Measurements from ENCODE around the gene PTTG1.

Gene PTTG1

GRCh38 chr5:160452795-160453194 lies 31.1 kb downstream of the PTTG1 start:
- no peak for FAIRE-seq
- DNase-seq (ENCODE audit: low spot score): no peak

- FAIRE-seq (no peak), DNase-seq (ENCODE audit: low spot score) (no peak)
Measured at GRCh38 chr5:160453751-160454150, 32.1 kb downstream of the PTTG1 start.

- no peak for DNase-seq (ENCODE audit: low spot score)
- no peak for FAIRE-seq
Measured at GRCh38 chr5:160455600-160455999, 33.9 kb downstream of the PTTG1 start.

DNA sequence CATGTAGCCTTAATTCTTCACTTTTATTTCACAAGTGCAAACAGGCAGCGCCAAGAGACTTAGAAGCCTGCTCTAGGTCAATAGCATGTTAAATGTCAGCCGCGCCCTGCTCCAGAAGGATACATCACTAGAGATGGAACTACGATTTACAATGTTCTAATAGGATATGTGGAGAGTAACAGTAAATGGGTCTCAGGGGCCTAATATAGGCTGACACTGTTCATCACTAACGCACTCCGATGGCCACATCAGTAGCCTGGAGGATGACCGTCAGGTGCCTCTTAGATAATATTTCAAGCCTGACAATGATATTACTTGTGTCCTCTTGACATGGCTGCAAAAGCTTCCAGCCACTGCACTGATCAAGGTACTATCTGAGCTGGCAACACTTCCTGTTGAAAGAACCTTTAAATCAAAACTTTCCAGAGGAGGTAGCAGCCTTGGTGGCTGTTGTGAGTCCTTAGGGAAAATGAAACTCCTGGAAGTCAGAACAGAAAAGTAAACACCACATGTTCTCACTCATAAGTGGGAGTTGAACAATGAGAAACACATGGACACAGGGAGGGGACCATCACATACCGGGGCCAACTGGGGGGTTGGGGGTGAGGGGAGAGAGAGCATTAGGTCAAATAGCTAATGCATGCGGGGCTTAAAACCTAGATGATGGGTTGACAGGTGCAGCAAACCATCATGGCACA lies 35.0 kb downstream of the PTTG1 start:
- DNase-seq (ENCODE audit: low spot score) (no peak), FAIRE-seq (no peak)

GRCh38 chr5:160457252-160457651 lies 35.6 kb downstream of the PTTG1 start:
- FAIRE-seq (no peak), DNase-seq (ENCODE audit: low spot score) (no peak)

GRCh38 chr5:160458806-160459800 lies 37.4 kb downstream of the PTTG1 start:
- no peak for FAIRE-seq

GRCh38 chr5:160460377-160461049 lies 38.9 kb downstream of the PTTG1 start:
- no peak for FAIRE-seq

More at GRCh38 chr5:160458806-160459800, 37.4 kb downstream of the PTTG1 start:
- DNase-seq (ENCODE audit: low spot score): no peak

GRCh38 chr5:160461378-160461777 lies 39.7 kb downstream of the PTTG1 start:
- DNase-seq (ENCODE audit: low spot score) (no peak), FAIRE-seq (no peak)

More at GRCh38 chr5:160460377-160461049, 38.9 kb downstream of the PTTG1 start:
- DNase-seq (ENCODE audit: low spot score): no peak

DNA sequence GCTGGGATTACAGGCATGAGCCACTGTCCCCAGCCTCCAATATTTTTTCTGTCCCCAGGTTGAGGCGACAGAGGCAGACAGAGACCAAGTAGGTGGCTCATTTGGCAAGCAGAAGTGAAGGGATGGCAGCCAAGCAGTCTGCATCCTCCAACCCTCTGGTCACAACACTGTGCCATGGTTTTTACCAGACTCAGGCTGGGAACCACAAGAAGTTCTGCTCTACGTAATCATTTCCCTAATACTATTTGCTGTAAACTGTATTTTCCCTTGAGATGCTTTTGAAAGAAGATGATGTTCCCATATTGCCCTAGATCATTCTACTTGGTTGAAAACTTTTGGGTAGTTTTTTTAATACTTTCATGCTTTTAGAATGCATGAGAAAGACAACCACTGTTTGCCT lies 40.5 kb downstream of the PTTG1 start:
- FAIRE-seq (no peak), DNase-seq (ENCODE audit: low spot score) (no peak)

- FAIRE-seq: no peak
- no peak for DNase-seq (ENCODE audit: low spot score)
Measured at GRCh38 chr5:160463227-160463626, 41.6 kb downstream of the PTTG1 start.

GRCh38 chr5:160463740-160464465 lies 42.2 kb downstream of the PTTG1 start:
- no peak for FAIRE-seq
- peak; percentile 40 for DNase-seq (ENCODE audit: low spot score)

- DNase-seq (ENCODE audit: low spot score) (no peak), FAIRE-seq (no peak)
Measured at GRCh38 chr5:160464466-160464797, 42.8 kb downstream of the PTTG1 start.

DNA sequence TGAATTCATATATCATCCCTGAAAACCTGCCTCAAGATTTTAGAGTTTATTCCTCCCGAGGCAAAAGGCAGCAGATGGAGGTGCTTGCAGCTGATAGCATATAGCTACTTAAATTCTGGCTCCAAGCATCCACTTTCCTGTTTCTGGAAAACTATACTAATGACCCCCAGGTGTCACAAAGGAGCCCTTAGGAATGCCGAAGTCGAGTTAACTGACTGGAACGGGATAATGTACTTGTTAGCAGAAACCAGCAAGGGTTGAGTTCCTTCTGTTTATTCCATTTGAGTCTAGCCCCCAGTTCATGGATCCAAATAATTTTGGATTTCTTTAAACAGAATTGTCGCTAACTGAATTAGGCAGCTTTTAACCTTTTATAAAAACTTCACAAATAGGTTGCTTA lies 44.5 kb downstream of the PTTG1 start:
- no peak for DNase-seq (ENCODE audit: low spot score)
- FAIRE-seq: no peak

DNA sequence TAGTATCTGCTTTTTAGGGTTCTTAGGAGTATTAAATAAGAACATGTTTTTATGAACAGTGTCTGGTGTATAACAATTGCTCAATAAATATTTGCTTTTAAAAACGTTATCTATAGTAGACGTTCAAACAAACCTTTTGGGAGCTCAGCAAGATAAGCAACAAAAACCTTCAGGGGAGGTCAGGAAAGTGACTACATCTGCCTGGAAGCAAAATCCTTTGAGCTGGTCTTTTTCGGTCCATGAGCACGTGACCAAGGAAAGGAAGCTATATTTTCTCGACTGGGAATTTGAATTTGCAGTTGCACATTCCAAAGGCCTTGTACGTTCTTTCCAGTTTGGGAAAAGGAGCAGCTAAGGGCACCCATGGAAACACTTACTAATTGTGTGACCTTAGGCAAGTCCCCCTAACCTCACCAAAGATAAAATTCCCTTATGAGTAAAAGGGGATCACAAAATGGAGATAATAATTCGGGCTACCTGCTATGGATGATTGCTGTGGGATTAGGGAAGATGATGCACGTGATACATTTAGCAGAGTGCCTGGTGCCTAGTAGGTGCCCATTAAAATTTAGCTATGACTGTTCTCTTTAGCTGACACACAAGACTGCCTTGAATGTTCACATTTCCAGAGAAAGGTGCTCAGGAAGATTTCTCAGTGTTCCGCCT lies 45.4 kb downstream of the PTTG1 start:
- no peak for FAIRE-seq
- DNase-seq (ENCODE audit: low spot score): no peak

DNA sequence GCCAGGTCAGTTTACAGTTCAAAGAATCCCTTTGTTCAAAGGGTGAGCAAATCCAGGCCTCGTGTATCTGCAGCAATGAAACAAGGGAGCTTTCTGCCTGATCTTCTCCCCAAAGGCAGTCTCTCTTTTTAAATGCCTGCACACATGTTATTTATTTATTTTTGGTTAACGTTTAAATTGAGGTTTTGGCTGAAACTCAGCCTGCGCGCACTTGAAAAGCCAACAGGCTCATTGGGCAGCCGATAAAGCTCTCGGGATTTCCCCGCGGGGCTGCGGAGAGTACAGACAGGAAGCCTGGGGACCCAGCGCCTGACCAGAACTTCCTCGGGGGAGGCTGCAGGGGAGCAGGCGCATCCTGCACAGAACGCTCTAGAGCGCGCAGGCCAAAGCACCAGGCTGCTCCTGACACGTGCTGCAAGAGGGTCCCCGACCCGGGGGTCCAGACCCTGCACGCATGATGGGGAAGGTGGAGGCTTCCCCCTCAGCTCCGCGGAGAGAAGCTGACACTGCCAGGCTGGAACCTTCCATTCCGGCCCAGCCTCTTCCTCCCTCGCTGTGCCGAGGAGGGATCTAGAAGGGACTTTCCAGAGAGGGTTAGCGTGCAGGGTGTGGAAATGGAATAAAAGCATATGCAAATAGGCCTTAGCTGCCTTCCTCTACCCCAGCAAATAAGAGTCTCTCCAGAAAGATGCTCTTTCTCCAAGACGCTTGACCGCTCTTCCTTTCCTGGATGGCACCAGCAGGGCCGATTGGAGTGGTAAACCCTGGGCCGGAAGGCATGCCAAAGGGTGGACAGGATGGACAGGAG lies 46.1 kb downstream of the PTTG1 start:
- DNase-seq (ENCODE audit: low spot score): peak; percentile 72
- FAIRE-seq: no peak

- FAIRE-seq (no peak), DNase-seq (ENCODE audit: low spot score) (no peak)
Measured at GRCh38 chr5:160468363-160468975, 46.8 kb downstream of the PTTG1 start.

DNA sequence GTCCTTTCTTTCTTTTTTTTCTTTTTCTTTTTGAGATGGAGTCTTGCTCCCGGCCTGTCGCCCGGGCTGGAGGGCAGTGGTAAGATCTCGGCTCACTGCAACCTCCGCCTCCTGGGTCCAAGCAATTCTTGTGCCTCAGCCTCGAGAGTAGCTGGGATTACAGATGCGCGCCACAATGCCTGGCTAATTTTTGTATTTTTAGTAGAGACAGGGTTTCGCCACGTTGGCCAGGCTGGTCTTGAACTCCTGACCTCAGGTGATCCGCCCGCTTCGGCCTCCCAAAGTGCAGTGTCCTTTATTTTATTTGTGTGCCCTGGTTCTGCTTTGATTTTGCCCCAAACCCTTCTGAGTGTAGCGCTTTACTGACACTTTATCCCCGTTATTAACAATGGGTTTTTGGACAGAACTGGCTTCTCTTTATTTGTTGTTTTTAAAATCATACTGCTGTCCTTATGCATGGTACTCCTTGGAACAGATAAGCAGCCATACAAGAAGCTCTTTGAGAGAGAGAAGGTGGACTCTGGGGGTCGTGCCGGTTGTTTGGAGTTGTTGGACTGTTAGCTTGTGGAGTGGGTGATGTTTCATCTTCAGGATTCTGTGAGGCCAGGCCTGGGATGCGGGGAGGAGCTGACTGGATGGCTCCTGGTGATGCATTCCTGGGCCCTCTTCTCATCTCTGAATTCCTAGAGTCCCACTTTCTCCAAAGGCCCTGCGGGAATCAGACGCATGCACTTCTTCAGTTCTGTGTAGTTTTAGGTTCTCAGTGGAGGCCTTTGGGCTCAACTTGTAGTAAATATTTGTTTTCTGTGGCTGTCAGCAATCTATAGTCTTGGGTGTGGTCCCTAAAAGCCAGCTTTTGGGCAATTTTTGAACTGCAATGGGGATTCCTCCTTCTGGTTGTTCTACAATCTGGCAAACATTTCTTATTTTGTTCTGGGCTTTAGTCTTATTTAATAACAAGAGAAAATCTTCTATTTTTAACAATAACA lies 47.8 kb downstream of the PTTG1 start:
- DNase-seq (ENCODE audit: low spot score) (no peak), FAIRE-seq (no peak)

Measured in urothelium cell line (cell line).